HFFc6 (cell line): ENCODE results near the gene USP25. TPM values are rescaled to one million over a fixed set of nuclear protein-coding genes. Genes with fewer than 3 reads are reported as not detected.

ENCODE experiments used
- DNase-seq: peaks from one replicate; pipeline ENCODE4 v3.0.0-alpha.2; 2018
- H3K27ac Mint-ChIP-seq: 2 replicates; pipeline ENCODE4 v1.8.0; 2020; ENCODE audit warnings: mild to moderate bottlenecking, mixed read lengths
- H3K27me3 Mint-ChIP-seq: 2 replicates; pipeline ENCODE4 v1.8.0; 2021; ENCODE audit warnings: mild to moderate bottlenecking, moderate library complexity, mixed read lengths; ENCODE audit not compliant: insufficient read depth
- H3K36me3 Mint-ChIP-seq: 2 replicates; pipeline ENCODE4 v1.8.0; 2021; ENCODE audit warnings: low read depth, mixed read lengths
- H3K4me1 Mint-ChIP-seq: 2 replicates; pipeline ENCODE4 v1.8.0; 2020; ENCODE audit warnings: low read depth, mixed read lengths
- H3K4me3 Mint-ChIP-seq: 2 replicates; pipeline ENCODE4 v1.8.0; 2020; ENCODE audit warnings: mild to moderate bottlenecking, moderate library complexity, mixed read lengths
- H3K9me3 Mint-ChIP-seq: 2 replicates; pipeline ENCODE4 v1.8.0; 2020; ENCODE audit warnings: mild to moderate bottlenecking, mixed read lengths
- total RNA-seq, 6 experiments: library from RNA; stranded (reverse); fragmentation: NEBNext Ultra II Directional; extraction: Animal tissue kit (Norgen Biotek cat#: 25700); gene quantifications; 2 replicates in 1 of 6; 3 replicates in 5 of 6; pipeline ENCODE4 v1.2.3, GENCODE V29; 2021
- TF ChIP-seq, protein P1 (sequence below): fragments of 200-600 bp; sonication (generic); IDR thresholded peaks from 2 replicates; pipeline ENCODE4 v1.5.0; 2021; ENCODE audit warnings: antibody characterized with exemption, mild to moderate bottlenecking

Gene USP25
- total RNA-seq, 6 experiments from 2014 or later = 13.8 to 18.3 (median 16.6) TPM

DNA sequence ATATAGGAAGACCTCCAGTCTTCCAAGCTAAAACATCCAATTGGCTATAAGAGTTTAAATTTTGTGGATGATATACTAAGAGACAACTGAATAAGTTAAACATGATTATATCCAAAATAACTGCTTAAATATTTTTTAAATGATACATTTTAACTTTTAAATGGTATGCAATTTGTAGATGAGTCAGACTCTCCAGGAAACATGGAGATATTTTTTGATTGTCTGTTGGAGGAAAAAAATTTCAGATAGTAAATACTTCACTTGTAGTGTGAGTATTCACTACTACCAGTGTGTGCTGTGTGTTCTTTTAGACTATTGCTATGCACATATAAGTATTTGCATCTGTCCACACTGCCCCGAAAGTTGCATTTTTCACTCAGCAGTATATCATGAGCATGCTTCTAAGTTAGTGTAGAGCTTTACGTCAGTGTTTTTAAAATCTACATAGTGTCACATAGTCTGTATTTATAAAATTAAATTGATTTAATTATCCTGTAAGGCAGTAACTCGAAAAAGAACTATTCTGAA is 91.1 kb downstream of the USP25 start:
- H3K27ac Mint-ChIP-seq = no peak overlapping the region

DNA sequence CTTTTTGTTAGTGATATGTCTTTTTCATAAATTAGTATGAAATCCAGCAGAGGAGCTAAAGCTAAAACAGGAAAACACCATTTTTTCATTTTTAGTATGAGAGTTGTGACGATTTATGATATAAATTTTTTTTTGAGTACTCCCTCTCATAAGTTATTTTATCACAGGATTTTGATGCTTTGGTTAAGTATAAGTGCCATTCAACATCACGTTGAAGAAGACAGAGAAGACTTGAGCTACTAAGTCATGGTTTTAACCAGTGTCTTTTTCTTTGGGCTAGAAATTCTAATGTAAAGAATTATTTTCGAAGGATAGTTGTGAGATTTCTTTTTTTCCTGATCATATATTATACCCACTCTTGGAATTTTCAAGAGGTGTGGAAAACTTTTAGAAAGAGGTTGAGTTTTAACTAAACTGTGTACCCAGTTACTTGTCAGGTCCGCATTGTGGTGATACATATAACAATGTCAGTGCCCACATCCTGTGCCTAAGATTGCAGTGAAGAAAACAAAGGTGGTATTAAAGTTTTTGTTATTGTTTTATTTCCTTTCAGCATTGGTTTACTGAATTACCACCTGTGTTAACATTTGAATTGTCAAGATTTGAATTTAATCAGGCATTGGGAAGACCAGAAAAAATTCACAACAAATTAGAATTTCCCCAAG is 93.8 kb downstream of the USP25 start:
- no peak overlapping the region for H3K27ac Mint-ChIP-seq
- peaks cover 30% of the 10 kb centered on the region for H3K4me1 Mint-ChIP-seq
- no peaks in the 10 kb centered on the region for H3K36me3 Mint-ChIP-seq
- no peaks in the 10 kb centered on the region for H3K9me3 Mint-ChIP-seq
- no peak overlapping the region for H3K4me3 Mint-ChIP-seq
- no peaks in the 10 kb centered on the region; the same call in 1 of the 2 replicates for H3K27me3 Mint-ChIP-seq
- TF ChIP-seq, protein P1, sequence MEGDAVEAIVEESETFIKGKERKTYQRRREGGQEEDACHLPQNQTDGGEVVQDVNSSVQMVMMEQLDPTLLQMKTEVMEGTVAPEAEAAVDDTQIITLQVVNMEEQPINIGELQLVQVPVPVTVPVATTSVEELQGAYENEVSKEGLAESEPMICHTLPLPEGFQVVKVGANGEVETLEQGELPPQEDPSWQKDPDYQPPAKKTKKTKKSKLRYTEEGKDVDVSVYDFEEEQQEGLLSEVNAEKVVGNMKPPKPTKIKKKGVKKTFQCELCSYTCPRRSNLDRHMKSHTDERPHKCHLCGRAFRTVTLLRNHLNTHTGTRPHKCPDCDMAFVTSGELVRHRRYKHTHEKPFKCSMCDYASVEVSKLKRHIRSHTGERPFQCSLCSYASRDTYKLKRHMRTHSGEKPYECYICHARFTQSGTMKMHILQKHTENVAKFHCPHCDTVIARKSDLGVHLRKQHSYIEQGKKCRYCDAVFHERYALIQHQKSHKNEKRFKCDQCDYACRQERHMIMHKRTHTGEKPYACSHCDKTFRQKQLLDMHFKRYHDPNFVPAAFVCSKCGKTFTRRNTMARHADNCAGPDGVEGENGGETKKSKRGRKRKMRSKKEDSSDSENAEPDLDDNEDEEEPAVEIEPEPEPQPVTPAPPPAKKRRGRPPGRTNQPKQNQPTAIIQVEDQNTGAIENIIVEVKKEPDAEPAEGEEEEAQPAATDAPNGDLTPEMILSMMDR = no peak
- no peak for DNase-seq

More for the DNA sequence above, 91.1 kb downstream of the USP25 start:
- DNase-seq = no peak
- H3K4me1 Mint-ChIP-seq = peaks cover 30% of the 10 kb centered on the region
- H3K36me3 Mint-ChIP-seq = peaks cover 19% of the 10 kb centered on the region
- no peak overlapping the region for H3K4me3 Mint-ChIP-seq
- H3K9me3 Mint-ChIP-seq = no peaks in the 10 kb centered on the region
- H3K27me3 Mint-ChIP-seq = no peaks in the 10 kb centered on the region; the same call in 1 of the 2 replicates
- TF ChIP-seq, protein P1 = no peak

DNA sequence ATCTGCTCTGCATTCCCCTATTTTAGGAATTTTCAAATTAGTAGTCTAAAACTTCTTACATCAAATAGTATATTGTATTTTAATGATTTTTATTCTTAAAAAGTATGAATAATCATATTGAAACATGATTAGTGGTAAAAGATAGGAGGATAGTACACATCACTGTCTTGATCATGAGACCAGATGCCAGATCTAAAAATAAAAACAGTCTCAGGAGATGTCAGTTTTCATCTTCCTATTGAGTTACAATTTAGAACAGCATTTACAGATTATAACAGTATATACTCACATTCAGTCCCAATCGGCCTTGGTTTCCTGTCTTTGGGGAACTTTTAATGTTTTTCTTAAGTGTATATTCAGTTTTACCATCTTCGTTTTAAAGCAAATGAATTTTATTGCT is 95.9 kb downstream of the USP25 start:
- Mint-ChIP-seq H3K4me1 (peaks cover 12% of the 10 kb centered on the region), H3K27me3 (no peaks in the 10 kb centered on the region; the same call in 1 of the 2 replicates), H3K36me3 (no peaks in the 10 kb centered on the region), H3K27ac (no peak overlapping the region), H3K9me3 (no peaks in the 10 kb centered on the region), H3K4me3 (no peak overlapping the region)
- TF ChIP-seq, protein P1 = no peak
- no peak for DNase-seq

DNA sequence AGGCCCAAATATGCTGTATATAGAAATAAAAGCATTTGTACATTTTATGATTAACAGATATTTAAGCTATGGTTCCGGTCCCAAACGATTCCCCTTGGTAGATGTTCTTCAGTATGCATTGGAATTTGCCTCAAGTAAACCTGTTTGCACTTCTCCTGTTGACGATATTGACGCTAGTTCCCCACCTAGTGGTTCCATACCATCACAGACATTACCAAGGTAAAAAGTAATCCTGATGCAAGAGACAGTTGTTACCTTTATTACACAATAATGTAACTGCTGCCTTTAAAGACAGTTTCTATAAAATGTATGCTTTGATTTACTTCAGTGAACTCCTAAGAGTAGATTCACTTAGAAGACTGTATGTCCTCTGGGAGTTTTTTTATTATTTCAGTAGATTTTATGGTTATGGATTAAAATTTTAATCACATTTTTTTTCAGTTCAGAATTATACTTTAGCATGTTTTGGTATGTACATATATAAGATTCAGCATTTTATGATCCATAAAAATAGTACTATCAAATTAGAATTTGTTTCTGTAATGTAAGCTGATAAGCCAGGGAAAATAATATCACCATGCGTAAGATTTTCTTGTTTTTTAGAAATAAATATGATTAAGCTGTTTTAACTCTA is 96.5 kb downstream of the USP25 start:
- H3K4me3 Mint-ChIP-seq = no peak overlapping the region
- peaks cover 6% of the 10 kb centered on the region for H3K4me1 Mint-ChIP-seq
- peak; percentile 17 for DNase-seq
- H3K36me3 Mint-ChIP-seq = peaks cover 3% of the 10 kb centered on the region; the same call in 1 of the 2 replicates
- no peak overlapping the region for H3K27ac Mint-ChIP-seq
- TF ChIP-seq, protein P1 = peak; percentile 77
- no peaks in the 10 kb centered on the region for H3K9me3 Mint-ChIP-seq
- H3K27me3 Mint-ChIP-seq = no peaks in the 10 kb centered on the region; the same call in 1 of the 2 replicates

DNA sequence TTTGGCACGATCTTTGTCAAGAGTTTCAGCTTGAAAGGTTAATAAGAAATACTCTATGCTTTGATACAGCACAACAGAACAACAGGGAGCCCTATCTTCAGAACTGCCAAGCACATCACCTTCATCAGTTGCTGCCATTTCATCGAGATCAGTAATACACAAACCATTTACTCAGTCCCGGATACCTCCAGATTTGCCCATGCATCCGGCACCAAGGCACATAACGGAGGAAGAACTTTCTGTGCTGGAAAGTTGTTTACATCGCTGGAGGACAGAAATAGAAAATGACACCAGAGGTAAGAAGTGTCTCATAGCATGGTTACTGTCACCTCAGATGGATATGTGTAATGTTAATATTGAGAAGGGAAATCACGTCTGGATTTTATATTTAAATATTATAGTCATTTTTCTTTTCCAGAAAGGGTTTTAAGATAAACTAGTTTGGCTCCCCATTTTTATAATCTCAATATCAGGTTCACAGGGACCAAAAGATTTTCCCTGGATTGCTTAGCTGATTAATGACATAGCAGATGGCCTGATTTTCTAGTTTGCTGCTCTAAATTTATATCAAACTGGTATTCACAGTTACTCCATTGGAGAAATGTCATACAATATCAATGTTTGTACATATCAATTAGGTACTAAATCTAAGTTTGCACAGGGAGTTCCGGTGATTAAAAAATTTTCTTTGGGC is 97.3 kb downstream of the USP25 start:
- Mint-ChIP-seq H3K4me1 (no peaks in the 10 kb centered on the region), H3K36me3 (peaks cover 6% of the 10 kb centered on the region; the same call in 1 of the 2 replicates), H3K9me3 (no peaks in the 10 kb centered on the region), H3K4me3 (no peak overlapping the region), H3K27me3 (no peaks in the 10 kb centered on the region; the same call in 1 of the 2 replicates), H3K27ac (no peak overlapping the region)
- TF ChIP-seq, protein P1 = no peak
- no peak for DNase-seq
